WTC11 (cell line): ENCODE data around the gene ESR2. TPM values are rescaled to one million over a fixed set of nuclear protein-coding genes. Genes with fewer than 3 reads are reported as not detected.

ENCODE experiments used
- ATAC-seq: fragments of 200-7000 bp; cut with Tn5 transposase; 2 replicates; pipeline ENCODE4 v1.10.0; 2021; ENCODE audit warnings: mild to moderate bottlenecking, moderate library complexity
- CTCF ChIA-PET: fragments of 300-600 bp; sonication (Branson Sonifier 250); formaldehyde crosslinking; loops from one replicate; lab custom pipeline; 2021; ENCODE audit warnings: antibody characterized with exemption; lab: Charles Lee
- POLR2A ChIA-PET: fragments of 350-600 bp; sonication (Branson Sonifier 250); formaldehyde crosslinking; loops from one replicate; lab custom pipeline; 2021; ENCODE audit warnings: antibody characterized with exemption; lab: Charles Lee
- DNase-seq: peaks from one replicate; pipeline ENCODE4 v3.0.0; 2021; ENCODE audit warnings: low spot score
- H3K27ac Mint-ChIP-seq: 2 replicates; pipeline ENCODE4 v1.8.0; 2021; ENCODE audit warnings: mixed read lengths
- H3K27me3 Mint-ChIP-seq: 2 replicates; pipeline ENCODE4 v1.8.0; 2021; ENCODE audit warnings: low read depth, mild to moderate bottlenecking, moderate library complexity, mixed read lengths
- H3K36me3 Mint-ChIP-seq: 2 replicates; pipeline ENCODE4 v1.8.0; 2021; ENCODE audit warnings: mixed read lengths
- H3K4me1 Mint-ChIP-seq: 2 replicates; pipeline ENCODE4 v1.8.0; 2022; ENCODE audit warnings: mixed read lengths
- H3K4me3 Mint-ChIP-seq: 2 replicates; pipeline ENCODE4 v1.8.0; 2021; ENCODE audit warnings: mild to moderate bottlenecking, moderate library complexity, mixed read lengths
- H3K9me3 Mint-ChIP-seq: 2 replicates; pipeline ENCODE4 v1.8.0; 2021; ENCODE audit warnings: mixed read lengths
- ATF1 ChIP-seq: sonication (generic); formaldehyde crosslinking; IDR thresholded peaks from 2 replicates; pipeline ENCODE4 v1.8.1; 2023; ENCODE audit warnings: mild to moderate bottlenecking, moderate library complexity, missing genetic modification reagents
- ATF2 ChIP-seq: sonication (generic); formaldehyde crosslinking; IDR thresholded peaks from 2 replicates; pipeline ENCODE4 v1.8.1; 2022; ENCODE audit warnings: low read depth, missing genetic modification reagents, borderline replicate concordance
- CDX4 ChIP-seq: fragments of 250-450 bp; sonication (Bioruptor Pico); IDR thresholded peaks from 2 replicates; pipeline ENCODE4 v1.9.0; 2021; ENCODE audit warnings: moderate library complexity, mild to moderate bottlenecking, inconsistent platforms, borderline replicate concordance
- CREB1 ChIP-seq: sonication (generic); formaldehyde crosslinking; IDR thresholded peaks from 2 replicates; pipeline ENCODE4 v1.8.0; 2023; ENCODE audit warnings: mild to moderate bottlenecking, missing genetic modification reagents
- ETV6 ChIP-seq: sonication (generic); formaldehyde crosslinking; IDR thresholded peaks from 2 replicates; pipeline ENCODE4 v1.8.1; 2022; ENCODE audit warnings: mild to moderate bottlenecking, missing genetic modification reagents
- GABPB1 ChIP-seq: sonication (generic); formaldehyde crosslinking; IDR thresholded peaks from 2 replicates; pipeline ENCODE4 v1.8.1; 2023; ENCODE audit warnings: mild to moderate bottlenecking, missing genetic modification reagents
- HMGXB4 ChIP-seq: sonication (generic); formaldehyde crosslinking; IDR thresholded peaks from 2 replicates; pipeline ENCODE4 v1.8.1; 2023; ENCODE audit warnings: mild to moderate bottlenecking, moderate library complexity, missing genetic modification reagents
- MLX ChIP-seq: sonication (generic); formaldehyde crosslinking; IDR thresholded peaks from 2 replicates; pipeline ENCODE4 v1.8.1; 2023; ENCODE audit warnings: mild to moderate bottlenecking, missing genetic modification reagents, moderate library complexity
- RELA ChIP-seq: sonication (generic); formaldehyde crosslinking; IDR thresholded peaks from 2 replicates; pipeline ENCODE4 v1.8.1; 2022; ENCODE audit warnings: missing genetic modification reagents, mild to moderate bottlenecking, borderline replicate concordance
- RORB ChIP-seq: fragments of 250-450 bp; sonication (Bioruptor Pico); IDR thresholded peaks from 2 replicates; pipeline ENCODE4 v1.9.0; 2021; ENCODE audit warnings: mild to moderate bottlenecking
- SP1 ChIP-seq: sonication (generic); formaldehyde crosslinking; conservative IDR thresholded peaks from 2 replicates; pipeline ENCODE4 v1.8.1; 2022; ENCODE audit warnings: missing genetic modification reagents
- STAT6 ChIP-seq: sonication (generic); formaldehyde crosslinking; conservative IDR thresholded peaks from 2 replicates; pipeline ENCODE4 v1.8.1; 2023; ENCODE audit warnings: mild to moderate bottlenecking, low read depth, missing genetic modification reagents, moderate library complexity
- ZMAT4 ChIP-seq: fragments of 250-450 bp; sonication (Bioruptor Pico); IDR thresholded peaks from 2 replicates; pipeline ENCODE4 v1.9.0; 2021; ENCODE audit warnings: mild to moderate bottlenecking
- total RNA-seq: library from RNA; stranded (reverse); gene quantifications from 3 replicates; pipeline ENCODE4 v1.2.3, GENCODE V29; 2021
- TF ChIP-seq, protein P1 (sequence below): sonication (generic); formaldehyde crosslinking; IDR thresholded peaks from 2 replicates; pipeline ENCODE4 v1.8.0; 2022; ENCODE audit warnings: missing genetic modification reagents

Gene ESR2
- total RNA-seq, 1 experiment from 2014 or later = 0.50 TPM

GRCh38 chr14:64279704-64280668, 14.2 kb downstream of the ESR2 start:
- DNase-seq (no peak), ATAC-seq (no peak)
- Mint-ChIP-seq H3K36me3 (no peaks in the 10 kb centered on the region), H3K27me3 (no peaks in the 10 kb centered on the region), H3K4me1 (peaks cover 20% of the 10 kb centered on the region), H3K9me3 (no peaks in the 10 kb centered on the region), H3K27ac (no peak overlapping the region), H3K4me3 (no peak overlapping the region)
- TF ChIP-seq HMGXB4 (CRISPR knock-in tag) (no peak), GABPB1 (CRISPR knock-in tag) (no peak), SP1 (CRISPR knock-in tag) (no peak), ATF2 (CRISPR knock-in tag) (no peak), CREB1 (no peak), ZMAT4 (CRISPR knock-in tag) (no peak), ATF1 (CRISPR knock-in tag) (no peak), RELA (CRISPR knock-in tag) (no peak), RORB (CRISPR knock-in tag) (no peak), MLX (CRISPR knock-in tag) (no peak)
- TF ChIP-seq, protein P1, sequence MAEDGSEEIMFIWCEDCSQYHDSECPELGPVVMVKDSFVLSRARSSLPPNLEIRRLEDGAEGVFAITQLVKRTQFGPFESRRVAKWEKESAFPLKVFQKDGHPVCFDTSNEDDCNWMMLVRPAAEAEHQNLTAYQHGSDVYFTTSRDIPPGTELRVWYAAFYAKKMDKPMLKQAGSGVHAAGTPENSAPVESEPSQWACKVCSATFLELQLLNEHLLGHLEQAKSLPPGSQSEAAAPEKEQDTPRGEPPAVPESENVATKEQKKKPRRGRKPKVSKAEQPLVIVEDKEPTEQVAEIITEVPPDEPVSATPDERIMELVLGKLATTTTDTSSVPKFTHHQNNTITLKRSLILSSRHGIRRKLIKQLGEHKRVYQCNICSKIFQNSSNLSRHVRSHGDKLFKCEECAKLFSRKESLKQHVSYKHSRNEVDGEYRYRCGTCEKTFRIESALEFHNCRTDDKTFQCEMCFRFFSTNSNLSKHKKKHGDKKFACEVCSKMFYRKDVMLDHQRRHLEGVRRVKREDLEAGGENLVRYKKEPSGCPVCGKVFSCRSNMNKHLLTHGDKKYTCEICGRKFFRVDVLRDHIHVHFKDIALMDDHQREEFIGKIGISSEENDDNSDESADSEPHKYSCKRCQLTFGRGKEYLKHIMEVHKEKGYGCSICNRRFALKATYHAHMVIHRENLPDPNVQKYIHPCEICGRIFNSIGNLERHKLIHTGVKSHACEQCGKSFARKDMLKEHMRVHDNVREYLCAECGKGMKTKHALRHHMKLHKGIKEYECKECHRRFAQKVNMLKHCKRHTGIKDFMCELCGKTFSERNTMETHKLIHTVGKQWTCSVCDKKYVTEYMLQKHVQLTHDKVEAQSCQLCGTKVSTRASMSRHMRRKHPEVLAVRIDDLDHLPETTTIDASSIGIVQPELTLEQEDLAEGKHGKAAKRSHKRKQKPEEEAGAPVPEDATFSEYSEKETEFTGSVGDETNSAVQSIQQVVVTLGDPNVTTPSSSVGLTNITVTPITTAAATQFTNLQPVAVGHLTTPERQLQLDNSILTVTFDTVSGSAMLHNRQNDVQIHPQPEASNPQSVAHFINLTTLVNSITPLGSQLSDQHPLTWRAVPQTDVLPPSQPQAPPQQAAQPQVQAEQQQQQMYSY (CRISPR knock-in tag) = no peak
- ChIA-PET POLR2A (no interaction called here), CTCF (no interaction called here)

GRCh38 chr14:64278458-64278857, 15.7 kb downstream of the ESR2 start:
- Mint-ChIP-seq H3K36me3 (no peaks in the 10 kb centered on the region), H3K4me3 (no peak overlapping the region), H3K4me1 (peaks cover 20% of the 10 kb centered on the region), H3K9me3 (no peaks in the 10 kb centered on the region; the same call in 1 of the 2 replicates), H3K27ac (peak overlapping the region; percentile 79), H3K27me3 (0 out of 2 replicates have a peak, but pooled peaks cover 3% of the 10 kb centered on the region)
- TF ChIP-seq ETV6 (CRISPR knock-in tag) = no peak
- TF ChIP-seq CDX4 (CRISPR knock-in tag) = no peak
- TF ChIP-seq STAT6 (CRISPR knock-in tag) = no peak
- no peak for DNase-seq
- ATAC-seq = peak; percentile 78
- CTCF ChIA-PET = interaction anchor here (1.3 to 1.4 kb wide), 2 partner anchors 15 to 25 kb away, joined by 5 read pairs; partner anchors contain the start of gene ESR2
- POLR2A ChIA-PET = no interaction called here
